ENCODE results near the gene PRDX5. TPM values are rescaled to one million over a fixed set of nuclear protein-coding genes. Genes with fewer than 3 reads are reported as not detected.

PRDX5 gene
- total and polyA plus RNA-seq, 10 of the 15 experiments (the other 5 are each of a cell fraction or from before 2014, with no cell fraction given) = 95.7 to 406 (median 240) TPM

- TF ChIP-seq, protein P1, sequence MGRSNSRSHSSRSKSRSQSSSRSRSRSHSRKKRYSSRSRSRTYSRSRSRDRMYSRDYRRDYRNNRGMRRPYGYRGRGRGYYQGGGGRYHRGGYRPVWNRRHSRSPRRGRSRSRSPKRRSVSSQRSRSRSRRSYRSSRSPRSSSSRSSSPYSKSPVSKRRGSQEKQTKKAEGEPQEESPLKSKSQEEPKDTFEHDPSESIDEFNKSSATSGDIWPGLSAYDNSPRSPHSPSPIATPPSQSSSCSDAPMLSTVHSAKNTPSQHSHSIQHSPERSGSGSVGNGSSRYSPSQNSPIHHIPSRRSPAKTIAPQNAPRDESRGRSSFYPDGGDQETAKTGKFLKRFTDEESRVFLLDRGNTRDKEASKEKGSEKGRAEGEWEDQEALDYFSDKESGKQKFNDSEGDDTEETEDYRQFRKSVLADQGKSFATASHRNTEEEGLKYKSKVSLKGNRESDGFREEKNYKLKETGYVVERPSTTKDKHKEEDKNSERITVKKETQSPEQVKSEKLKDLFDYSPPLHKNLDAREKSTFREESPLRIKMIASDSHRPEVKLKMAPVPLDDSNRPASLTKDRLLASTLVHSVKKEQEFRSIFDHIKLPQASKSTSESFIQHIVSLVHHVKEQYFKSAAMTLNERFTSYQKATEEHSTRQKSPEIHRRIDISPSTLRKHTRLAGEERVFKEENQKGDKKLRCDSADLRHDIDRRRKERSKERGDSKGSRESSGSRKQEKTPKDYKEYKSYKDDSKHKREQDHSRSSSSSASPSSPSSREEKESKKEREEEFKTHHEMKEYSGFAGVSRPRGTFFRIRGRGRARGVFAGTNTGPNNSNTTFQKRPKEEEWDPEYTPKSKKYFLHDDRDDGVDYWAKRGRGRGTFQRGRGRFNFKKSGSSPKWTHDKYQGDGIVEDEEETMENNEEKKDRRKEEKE (IDR thresholded peaks at IDR 0.05) = no peak
- TF ChIP-seq IRF3 (IDR thresholded peaks at IDR 0.05) (peak; percentile 26; the same call in 1 of the 2 replicates), NKRF (conservative IDR thresholded peaks at IDR 0.05) (peak; percentile 62), ESRRA (IDR thresholded peaks at IDR 0.05; ENCODE audit: low read length) (0 out of 2 replicates have a peak, but pooled peaks have one; percentile 7), SP1 (IDR thresholded peaks at IDR 0.05; ENCODE audit: low read depth, low read length) (peak; percentile 43), GATAD2B (conservative IDR thresholded peaks at IDR 0.05; ENCODE audit: low read depth) (peak; percentile 77), ZNF687 (IDR thresholded peaks at IDR 0.05) (peak; percentile 72), ATF7 (IDR thresholded peaks at IDR 0.05; ENCODE audit: low read depth) (peak; percentile 49), TAF1 (IDR thresholded peaks at IDR 0.05; ENCODE audit: borderline replicate concordance, low read depth, low read length) (peak; percentile 36; the same call in 1 of the 2 replicates), ASH2L (IDR thresholded peaks at IDR 0.05; ENCODE audit: borderline replicate concordance, low read depth) (no peak), POLR2A (IDR thresholded peaks at IDR 0.05; ENCODE audit: low read depth, low read length) (peak; percentile 86), TCF12 (IDR thresholded peaks at IDR 0.05; ENCODE audit: low read depth, low read length) (0 out of 2 replicates have a peak, but pooled peaks have one; percentile 37), PAX5 (IDR thresholded peaks at IDR 0.05; ENCODE audit: borderline replicate concordance, low read depth, low read length) (peak; percentile 16; the same call in 1 of the 2 replicates), POLR2AphosphoS5 (IDR thresholded peaks at IDR 0.05; ENCODE audit: low read length) (peak; percentile 57; the same call in 1 of the 2 replicates), BHLHE40 (IDR thresholded peaks at IDR 0.05; ENCODE audit: borderline replicate concordance in 1 of 2, low read depth in 2 of 2, low read length in 1 of 2) (peak in 1 of 2 experiments; percentile 61; a peak in 2 of 4 replicates), NR2C2 (IDR thresholded peaks at IDR 0.05; ENCODE audit: borderline replicate concordance, control insufficient read depth, insufficient read length, low read depth) (no peak), SMC3 (IDR thresholded peaks at IDR 0.05; ENCODE audit: borderline replicate concordance, low read length) (peak; percentile 47), CHD2 (IDR thresholded peaks at IDR 0.05; ENCODE audit: borderline replicate concordance, low read depth, low read length) (0 out of 2 replicates have a peak, but pooled peaks have one; percentile 18), IKZF1 (conservative IDR thresholded peaks at IDR 0.05) (peak; percentile 65; the same call in 1 of the 2 replicates), YY1 (IDR thresholded peaks at IDR 0.05; ENCODE audit: low read depth, low read length) (peak; percentile 60)
Observed at GRCh38 chr11:64317961-64318765, at the start of gene PRDX5 (continued).

Data from GM12878 (cell line).